SU-DHL-6 (cell line): Measurements from ENCODE around the gene VWA7.
A peak's percentile ranks its signal among the peaks of the same experiment; 100 is the strongest.
"Not testable (repeated sequence)": the region's sequence is repeated elsewhere in the genome, so short reads cannot be mapped to it uniquely, and the experiment has no call there.

ENCODE experiments used
- H2AFZ ChIP-seq: fragments of 200-600 bp; sonication (generic); 2 replicates; pipeline ENCODE4 v1.6.1; 2014; ENCODE audit warnings: low read depth, mild to moderate bottlenecking, moderate library complexity, mixed read lengths, antibody characterized with exemption, low read length; ENCODE audit not compliant: severe bottlenecking
- H3F3A ChIP-seq: fragments of 200-600 bp; shearing (Covaris generic); 2 replicates; pipeline ENCODE4 v1.6.0; 2016; ENCODE audit warnings: antibody characterized with exemption, mild to moderate bottlenecking; ENCODE audit not compliant: insufficient read depth
- H3K27ac ChIP-seq: fragments of 200-600 bp; sonication (generic); 2 replicates; pipeline ENCODE4 v1.5.1; 2016; ENCODE audit warnings: low read depth, mild to moderate bottlenecking, low read length, moderate library complexity, mixed read lengths
- H3K27me3 ChIP-seq: fragments of 200-600 bp; sonication (generic), shearing (Covaris generic); 2 replicates; pipeline ENCODE4 v1.6.0; 2014; ENCODE audit warnings: mild to moderate bottlenecking, low read length
- H3K36me3 ChIP-seq: fragments of 200-600 bp; sonication (generic); 2 replicates; pipeline ENCODE4 v1.6.1; 2014; ENCODE audit warnings: mild to moderate bottlenecking, low read length, mixed read lengths
- H3K4me2 ChIP-seq: fragments of 300-600, 200-600 bp; shearing (Covaris generic), sonication (generic); 2 replicates; pipeline ENCODE4 v1.6.0; 2014; ENCODE audit warnings: low read length, low read depth, mild to moderate bottlenecking; ENCODE audit not compliant: poor library complexity, severe bottlenecking
- H3K4me3 ChIP-seq: fragments of 200-600 bp; sonication (generic); 2 replicates; pipeline ENCODE4 v1.5.1; 2014; ENCODE audit warnings: antibody characterized with exemption, low read length, mild to moderate bottlenecking, mixed read lengths; ENCODE audit not compliant: insufficient read depth, poor library complexity, severe bottlenecking
- H3K79me2 ChIP-seq: fragments of 200-600 bp; sonication (generic); 2 replicates; pipeline ENCODE4 v1.6.1; 2014; ENCODE audit warnings: mild to moderate bottlenecking, low read length, moderate library complexity; ENCODE audit not compliant: insufficient read depth
- H3K9ac ChIP-seq: fragments of 200-600 bp; sonication (generic); 2 replicates; pipeline ENCODE4 v1.7.0; 2014; ENCODE audit warnings: mild to moderate bottlenecking, low read length
- H3K9me2 ChIP-seq: fragments of 200-600 bp; sonication (generic); replicated peaks from 2 replicates; pipeline ENCODE4 v1.6.1; 2014; ENCODE audit warnings: low read length; ENCODE audit not compliant: insufficient read depth
- H3K9me3 ChIP-seq: fragments of 200-600 bp; sonication (generic); 2 replicates; pipeline ENCODE4 v1.6.1; 2014; ENCODE audit warnings: low read length, mixed read lengths; ENCODE audit not compliant: insufficient read depth
- H4K20me1 ChIP-seq: fragments of 200-600 bp; sonication (generic); 2 replicates; pipeline ENCODE4 v1.6.1; 2014; ENCODE audit warnings: low read depth, mild to moderate bottlenecking, antibody characterized with exemption, low read length, moderate library complexity, mixed read lengths
- CTCF ChIP-seq: fragments of 200-600 bp; sonication (generic); IDR thresholded peaks from one replicate; pipeline ENCODE4 v1.5.1; 2017; ENCODE audit warnings: antibody characterized with exemption, mild to moderate bottlenecking, low read length, moderate library complexity; ENCODE audit not compliant: insufficient read depth, poor library complexity, severe bottlenecking
- EZH2phosphoT487 ChIP-seq: fragments of 200-600 bp; sonication (generic), shearing (Covaris generic); conservative IDR thresholded peaks from 2 replicates; pipeline ENCODE4 v1.6.1; 2018; ENCODE audit warnings: mild to moderate bottlenecking, antibody characterized with exemption, low read length, moderate library complexity, mixed read lengths

The VWA7 gene

DNA sequence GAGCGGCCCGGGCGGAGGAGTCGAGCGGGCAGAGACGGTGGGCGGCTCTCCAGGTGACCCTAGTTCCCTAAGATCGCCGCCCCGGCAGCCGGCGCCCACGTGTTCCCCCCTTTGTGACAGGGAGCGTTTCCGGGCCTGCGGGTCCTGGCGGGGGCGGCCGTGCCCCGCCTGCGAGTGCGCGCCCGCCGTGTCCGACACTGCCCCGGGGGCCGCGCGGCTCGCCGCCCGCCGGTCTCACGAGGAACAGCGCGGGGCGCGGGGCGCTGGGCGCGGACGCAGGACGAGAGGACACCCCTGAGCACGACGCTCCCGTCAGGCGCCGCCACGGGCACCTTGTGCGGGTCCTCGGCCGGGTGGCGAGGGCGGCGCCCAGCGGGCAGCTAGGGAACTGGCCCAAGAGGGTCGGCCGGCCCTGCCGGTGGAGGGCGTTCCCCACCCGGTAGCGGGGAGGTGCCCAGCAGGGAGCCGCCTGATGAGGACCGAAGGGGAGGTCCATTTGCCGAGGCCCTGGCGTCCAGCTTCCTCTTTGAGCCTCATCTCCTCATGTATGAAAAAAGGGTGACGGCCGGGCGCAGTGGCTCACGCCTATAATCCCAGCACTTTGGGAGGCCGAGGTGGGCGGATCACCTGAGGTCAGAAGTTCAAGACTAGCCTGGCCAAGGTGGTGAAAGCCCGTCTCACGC is 18.6 kb upstream of the VWA7 start, which contains the start of gene VARS1:
VARS1 (minus strand) TSS at position 137 of the 683 bp plus-strand sequence. CDS start 535 bp downstream, outside the sequence.
- H2AFZ ChIP-seq: peak within 1 kb of the TSS; percentile 31
- peaks cover 36% of the 10 kb centered on the region for H3K79me2 ChIP-seq
- peak within 1 kb of the TSS; percentile 66 for H3K27ac ChIP-seq
- no peaks in the 10 kb centered on the region for H3K9me2 ChIP-seq
- H3K4me3 ChIP-seq: peak within 1 kb of the TSS; percentile 77
- no peaks in the 10 kb centered on the region for H3K27me3 ChIP-seq
- H3K9me3 ChIP-seq: no peaks in the 10 kb centered on the region
- no peaks in the 10 kb centered on the region for H4K20me1 ChIP-seq
- H3K9ac ChIP-seq: peak within 1 kb of the TSS; percentile 94
- H3K4me2 ChIP-seq: peak within 1 kb of the TSS; percentile 83
- TF ChIP-seq EZH2phosphoT487: no peak
- peak; percentile 81 for TF ChIP-seq CTCF
- H3F3A ChIP-seq: peaks cover 50% of the 10 kb centered on the region
- H3K36me3 ChIP-seq: peaks cover 6% of the 10 kb centered on the region

DNA sequence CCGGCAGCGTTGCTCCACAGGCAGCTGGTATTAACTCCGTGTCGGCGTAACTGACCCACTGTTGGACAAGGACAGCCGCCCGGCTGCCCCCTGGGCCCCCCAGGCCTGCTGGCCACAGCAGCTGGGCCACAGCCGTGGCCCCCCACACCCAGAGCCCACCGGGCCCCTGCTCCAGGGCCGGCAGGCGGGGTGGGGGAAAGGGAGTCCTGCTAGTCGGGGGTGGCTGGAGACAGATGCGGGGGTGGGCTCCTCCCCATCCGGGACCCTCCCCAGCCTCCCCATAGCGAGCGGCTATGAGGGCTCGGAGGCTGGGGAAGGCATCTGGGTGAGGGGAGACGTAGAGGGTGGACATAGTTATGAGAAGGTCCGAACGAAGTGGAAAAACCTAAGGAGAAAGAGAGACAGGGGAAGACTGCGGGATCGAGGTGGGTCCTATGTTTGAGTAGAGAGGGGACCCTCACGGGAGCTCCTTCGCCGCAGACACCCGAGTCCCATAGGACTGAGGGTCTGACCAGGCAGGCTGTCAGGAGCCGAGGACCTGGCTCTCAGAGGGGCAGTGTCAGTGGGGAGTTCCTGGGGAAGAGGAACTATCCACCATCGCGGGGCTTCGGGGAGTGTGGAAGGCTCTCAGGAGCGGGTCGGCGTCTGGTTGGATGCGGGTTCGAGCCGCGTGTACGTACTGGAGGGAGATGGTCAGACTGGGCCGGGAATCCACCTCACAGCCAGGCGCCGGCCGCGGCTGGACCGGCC is 17.9 kb upstream of the VWA7 start:
- H3K36me3 ChIP-seq: peaks cover 11% of the 10 kb centered on the region

GRCh38 chr6:31794294-31794865 is 17.3 kb upstream of the VWA7 start:
- H3K9me3 ChIP-seq: no peaks in the 10 kb centered on the region
- TF ChIP-seq CTCF (no peak), EZH2phosphoT487 (no peak)
- peaks cover 12% of the 10 kb centered on the region for H3K36me3 ChIP-seq
- peak overlapping the region; percentile 8 for H2AFZ ChIP-seq
- H3K79me2 ChIP-seq: peaks cover 32% of the 10 kb centered on the region
- H3K9me2 ChIP-seq: no peaks in the 10 kb centered on the region
- peak overlapping the region; percentile 83 for H3K4me2 ChIP-seq
- H3F3A ChIP-seq: peaks cover 52% of the 10 kb centered on the region
- H3K27me3 ChIP-seq: no peaks in the 10 kb centered on the region
- H3K27ac ChIP-seq: peak overlapping the region; percentile 66
- no peaks in the 10 kb centered on the region for H4K20me1 ChIP-seq
- H3K4me3 ChIP-seq: peak overlapping the region; percentile 77
- peak overlapping the region; percentile 94 for H3K9ac ChIP-seq

More for the DNA sequence above, 17.9 kb upstream of the VWA7 start:
- TF ChIP-seq CTCF (no peak), EZH2phosphoT487 (no peak)
- Histone ChIP-seq H2AFZ (peak overlapping the region; percentile 8), H3K9me2 (no peaks in the 10 kb centered on the region), H3K79me2 (peaks cover 36% of the 10 kb centered on the region), H3K27ac (peak overlapping the region; percentile 66), H3K4me3 (peak overlapping the region; percentile 77), H3K9me3 (no peaks in the 10 kb centered on the region), H3K27me3 (no peaks in the 10 kb centered on the region), H3K9ac (peak overlapping the region; percentile 94), H3K4me2 (peak overlapping the region; percentile 83), H4K20me1 (no peaks in the 10 kb centered on the region), H3F3A (peaks cover 54% of the 10 kb centered on the region)

- H2AFZ ChIP-seq, H3K27me3 ChIP-seq, H3K9me3 ChIP-seq, H4K20me1 ChIP-seq, H3K9me2 ChIP-seq: not testable (repeated sequence)
- Histone ChIP-seq H3K9ac (peak overlapping the region; percentile 94), H3F3A (peaks cover 57% of the 10 kb centered on the region), H3K79me2 (peaks cover 32% of the 10 kb centered on the region), H3K36me3 (peaks cover 15% of the 10 kb centered on the region), H3K27ac (peak overlapping the region; percentile 66), H3K4me2 (peak overlapping the region; percentile 83), H3K4me3 (peak overlapping the region; percentile 77)
Observed at GRCh38 chr6:31793927-31794245, 16.8 kb upstream of the VWA7 start.
